NK-92 (cell line): ENCODE results near the gene NDE1.

Experiments used
- DNase-seq: peaks from one replicate; lab custom pipeline; 2025; ENCODE audit not compliant: unreplicated experiment; lab: John Stamatoyannopoulos, UW

Gene NDE1

GRCh38 chr16:15735610-15736009 lies 85.6 kb downstream of the NDE1 start:
- DNase-seq, result no peak

- DNase-seq, result no peak
Observed at GRCh38 chr16:15736529-15736928, 86.5 kb downstream of the NDE1 start.

DNA sequence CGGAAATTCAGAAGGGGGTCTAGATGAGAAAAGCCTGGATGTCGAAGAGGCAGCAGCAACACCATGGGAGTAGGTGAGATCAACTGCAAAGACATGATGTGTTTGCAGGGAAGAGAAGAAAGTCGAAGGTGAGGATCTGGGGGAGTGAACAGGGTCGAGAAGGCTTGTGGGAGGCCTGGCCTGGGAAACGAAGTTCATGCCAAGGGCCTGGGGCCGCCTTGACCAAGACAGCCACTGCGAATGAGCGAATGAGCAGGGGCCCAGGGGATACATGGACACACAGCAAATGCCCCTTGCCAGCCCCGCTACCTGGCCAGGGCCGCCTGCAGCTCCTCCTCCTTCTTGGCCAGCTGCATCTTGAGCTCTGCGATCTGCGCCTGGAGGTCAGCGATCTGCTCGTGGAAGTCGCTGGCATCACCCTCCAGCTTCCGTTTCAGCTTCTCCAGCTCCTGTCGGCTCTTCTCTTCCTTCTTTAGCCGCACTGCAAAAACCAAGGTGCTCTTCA lies 87.1 kb downstream of the NDE1 start:
- DNase-seq, result no peak

DNA sequence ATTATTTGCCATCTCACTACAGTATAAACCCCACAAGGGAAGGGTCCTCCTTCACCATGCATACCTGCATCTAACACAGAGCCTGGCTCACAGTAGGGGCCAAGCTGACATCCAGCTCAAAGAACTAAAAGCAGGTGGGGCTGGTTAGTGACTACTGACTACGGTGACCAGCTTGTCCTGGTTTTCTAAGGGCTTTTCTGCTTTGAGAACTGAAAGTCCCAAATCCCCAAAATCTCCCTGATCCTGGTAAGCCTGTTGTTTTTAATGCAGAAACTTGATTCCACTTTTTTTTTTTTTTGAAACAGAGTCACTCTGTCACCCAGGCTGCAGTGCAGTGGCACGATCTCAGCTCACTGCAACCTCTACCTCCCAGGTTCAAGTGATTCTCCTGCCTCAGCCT lies 89.4 kb downstream of the NDE1 start:
- DNase-seq, result no peak

DNA sequence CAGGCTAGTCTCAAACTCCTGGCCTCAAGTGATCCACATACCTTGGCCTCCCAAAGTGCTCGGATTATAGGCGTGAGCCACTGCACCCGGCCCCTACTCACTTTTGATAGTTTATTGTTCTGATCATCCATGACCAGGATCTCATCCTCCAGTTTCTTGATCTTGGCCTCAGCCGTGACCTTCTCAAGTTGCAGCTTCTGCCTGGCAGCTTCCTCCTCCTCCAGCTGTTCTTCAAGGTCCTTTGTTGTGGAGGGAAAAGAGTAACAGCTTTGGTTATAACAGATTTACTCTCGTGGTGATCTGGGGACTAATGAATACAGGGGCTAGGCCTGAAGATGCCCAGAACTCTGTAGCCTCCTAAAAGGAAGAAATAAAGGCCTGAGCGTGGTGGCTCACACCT lies 89.9 kb downstream of the NDE1 start:
- no peak for DNase-seq

DNA sequence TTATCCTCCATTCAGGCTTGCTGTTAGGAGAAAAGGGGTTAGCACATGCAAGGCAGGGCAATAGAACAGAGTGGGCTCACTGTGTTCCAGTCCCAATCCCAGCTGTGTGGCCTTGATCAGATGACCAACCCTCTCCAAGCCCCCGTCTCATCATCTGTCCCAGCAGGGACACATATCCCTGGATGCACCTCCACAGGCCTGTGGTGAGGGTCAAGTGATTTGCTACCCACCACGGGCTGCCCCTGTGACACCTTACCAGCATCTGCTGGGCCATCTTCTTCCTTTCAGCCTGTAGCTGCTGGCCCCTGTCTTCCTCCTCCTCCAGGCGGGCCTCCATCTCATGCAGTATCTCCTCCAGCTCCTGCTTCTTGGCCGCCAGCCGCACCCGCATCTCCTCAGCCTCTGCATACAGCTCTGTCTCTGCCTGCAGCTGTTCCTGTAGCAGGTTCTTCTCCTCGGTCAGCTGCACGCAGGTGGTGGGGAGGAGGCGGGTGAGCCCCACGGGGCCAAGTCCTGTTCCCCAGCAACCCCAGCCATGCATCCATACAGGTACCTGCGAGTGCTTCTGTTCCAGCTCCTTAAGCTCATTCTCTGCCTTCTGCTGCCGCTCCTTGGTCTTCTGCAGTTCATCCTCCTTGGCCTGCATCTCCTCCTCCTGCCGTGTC lies 91.3 kb downstream of the NDE1 start:
- DNase-seq, result no peak

DNA sequence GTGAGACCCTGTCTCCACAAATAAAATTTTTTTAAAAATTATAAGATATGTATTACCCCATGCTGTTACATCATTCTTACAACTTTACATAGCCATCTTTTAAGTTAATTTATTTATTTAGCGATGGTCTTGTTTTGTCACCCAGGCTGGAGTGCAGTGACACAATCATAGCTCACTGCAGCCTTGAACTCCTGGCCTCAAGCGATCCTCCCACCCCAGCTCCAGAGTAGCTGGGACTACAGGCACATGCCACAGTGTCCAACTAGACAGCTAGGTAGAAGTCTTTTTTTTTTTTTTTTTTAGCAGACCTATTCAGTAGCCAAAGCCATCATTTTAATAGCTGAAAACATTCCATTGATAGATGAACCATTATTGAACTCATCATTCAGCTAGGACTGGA lies 92.7 kb downstream of the NDE1 start:
- no peak for DNase-seq

DNA sequence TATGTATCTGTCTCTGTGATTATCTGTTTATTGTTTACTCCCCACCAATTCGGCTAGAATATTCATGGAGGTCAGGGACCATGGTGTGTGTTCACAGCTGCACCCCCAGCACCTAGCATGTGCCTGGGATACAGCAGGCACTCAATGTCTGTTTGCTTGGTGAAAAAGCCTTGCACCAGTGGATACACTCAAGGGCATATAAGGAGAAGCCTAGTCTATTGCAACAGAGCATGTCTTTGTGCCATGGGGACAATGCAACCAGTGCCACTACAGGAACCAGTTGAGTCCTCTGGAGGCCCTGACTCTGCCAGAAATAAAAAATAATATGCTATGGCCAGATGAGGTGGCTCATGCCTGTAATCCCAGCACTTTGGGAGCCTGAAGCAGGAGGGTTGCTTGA lies 93.6 kb downstream of the NDE1 start:
- no peak for DNase-seq

- no peak for DNase-seq
Observed at GRCh38 chr16:15746332-15746731, 96.3 kb downstream of the NDE1 start.

GRCh38 chr16:15747937-15748336 lies 97.9 kb downstream of the NDE1 start:
- DNase-seq, result no peak

DNA sequence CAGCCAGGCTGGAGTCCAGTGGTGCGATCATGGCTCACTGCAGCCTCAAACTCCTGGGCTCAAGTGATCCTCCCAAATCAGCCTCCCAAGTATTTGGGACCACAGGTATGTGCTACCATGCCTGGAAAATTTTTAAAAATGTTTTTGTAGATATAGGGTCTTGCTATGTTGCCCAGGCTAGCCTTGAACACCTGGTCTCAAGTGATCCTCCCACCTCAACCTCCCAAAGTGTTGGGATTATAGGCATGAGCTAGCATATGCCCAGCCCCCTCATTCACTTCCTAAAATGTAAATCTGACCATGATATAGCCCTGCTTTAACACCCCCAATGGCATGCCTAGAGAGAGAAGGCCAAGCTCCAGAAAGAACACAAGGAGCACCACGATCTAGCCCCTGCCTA lies 98.6 kb downstream of the NDE1 start:
- DNase-seq, result no peak

DNA sequence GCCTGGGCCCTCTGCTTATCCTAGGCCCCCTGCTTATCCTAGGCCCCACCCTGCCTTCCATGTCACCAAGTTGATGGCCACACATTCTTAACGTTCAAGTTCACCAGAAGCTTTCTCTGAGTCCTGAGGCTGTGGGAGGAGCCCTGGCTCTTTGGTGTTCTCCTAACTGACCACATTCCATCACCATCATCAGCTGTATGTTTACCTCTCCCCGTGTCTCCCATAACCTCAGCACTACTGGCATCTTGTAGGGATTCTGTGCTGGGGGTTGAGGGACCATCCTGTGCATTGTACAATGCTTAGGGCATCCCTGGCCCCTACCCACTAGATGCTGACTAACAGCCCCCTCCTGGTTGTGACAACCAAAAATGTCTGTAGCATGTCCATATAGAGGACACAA lies 99.3 kb downstream of the NDE1 start:
- no peak for DNase-seq

DNA sequence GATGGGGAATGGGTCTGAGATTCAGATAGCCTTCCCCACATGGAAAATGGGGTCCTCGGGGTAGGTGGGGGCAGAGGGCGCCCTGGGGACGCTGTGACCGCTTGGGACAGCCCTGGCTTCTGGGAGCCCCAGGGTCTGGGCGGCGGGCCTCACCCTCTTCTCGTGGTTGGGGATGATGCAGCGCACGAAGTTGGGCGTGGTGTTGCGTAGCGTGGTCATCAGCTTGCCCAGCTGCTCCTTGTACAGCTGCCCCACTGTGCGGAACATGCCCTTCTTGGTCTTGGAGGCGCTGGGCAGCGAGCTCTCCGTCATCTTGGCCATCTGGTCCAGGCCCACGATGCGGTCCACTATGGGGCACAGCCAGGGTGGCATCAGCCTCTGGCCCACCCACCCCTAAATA lies 99.9 kb downstream of the NDE1 start:
- no peak for DNase-seq

- no peak for DNase-seq
Observed at GRCh38 chr16:15751940-15752339, 101.9 kb downstream of the NDE1 start.

GRCh38 chr16:15752717-15753488 lies 102.9 kb downstream of the NDE1 start:
- no peak for DNase-seq

GRCh38 chr16:15754821-15755534 lies 104.9 kb downstream of the NDE1 start:
- DNase-seq, result no peak

DNA sequence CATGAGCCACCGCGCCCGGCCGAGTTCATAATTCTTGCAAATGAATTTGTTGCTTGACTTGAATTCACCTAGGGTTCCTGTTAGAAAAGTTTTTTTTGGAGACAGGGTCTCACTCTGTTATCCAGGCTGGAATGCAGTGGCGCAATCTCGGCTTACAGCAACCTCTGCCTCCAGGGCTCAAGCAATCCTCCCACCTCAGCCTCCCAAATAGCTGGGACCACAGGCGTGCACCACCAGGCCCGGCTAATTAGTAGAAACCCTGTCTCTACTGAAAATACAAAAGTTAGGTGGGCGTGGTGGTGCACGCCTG lies 107.0 kb downstream of the NDE1 start:
- no peak for DNase-seq

DNA sequence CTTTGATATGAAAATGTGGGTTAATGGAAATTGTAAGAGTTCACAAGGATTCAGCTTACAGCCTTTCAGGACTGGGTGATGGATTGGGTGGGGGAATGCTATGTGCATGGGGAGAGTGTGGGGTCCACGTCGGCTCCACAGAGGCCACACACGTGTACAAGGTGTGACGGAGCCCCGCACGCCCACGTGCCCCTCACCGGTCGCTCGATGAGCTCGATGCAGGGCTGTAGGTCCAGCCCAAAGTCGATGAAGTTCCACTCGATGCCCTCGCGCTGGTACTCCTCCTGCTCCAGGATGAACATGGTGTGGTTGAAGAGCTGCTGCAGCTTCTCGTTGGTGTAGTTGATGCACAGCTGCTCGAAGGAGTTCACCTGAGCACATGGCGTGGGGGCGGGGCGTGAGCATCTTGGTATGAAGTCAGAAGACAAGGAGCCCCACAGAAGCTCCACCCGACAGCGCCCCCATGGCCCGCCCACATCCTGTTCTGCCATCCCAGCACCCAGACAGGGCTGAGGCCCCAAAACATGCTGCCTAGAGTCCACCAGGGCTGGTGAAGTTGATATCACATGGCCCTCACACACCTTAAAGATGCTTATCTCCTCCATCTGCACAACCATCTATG lies 107.7 kb downstream of the NDE1 start:
- no peak for DNase-seq

- DNase-seq, result no peak
Observed at GRCh38 chr16:15759070-15759469, 109.0 kb downstream of the NDE1 start.

GRCh38 chr16:15760129-15760528 lies 110.1 kb downstream of the NDE1 start:
- DNase-seq, result no peak

GRCh38 chr16:15764112-15764511 lies 114.1 kb downstream of the NDE1 start:
- DNase-seq, result no peak

DNA sequence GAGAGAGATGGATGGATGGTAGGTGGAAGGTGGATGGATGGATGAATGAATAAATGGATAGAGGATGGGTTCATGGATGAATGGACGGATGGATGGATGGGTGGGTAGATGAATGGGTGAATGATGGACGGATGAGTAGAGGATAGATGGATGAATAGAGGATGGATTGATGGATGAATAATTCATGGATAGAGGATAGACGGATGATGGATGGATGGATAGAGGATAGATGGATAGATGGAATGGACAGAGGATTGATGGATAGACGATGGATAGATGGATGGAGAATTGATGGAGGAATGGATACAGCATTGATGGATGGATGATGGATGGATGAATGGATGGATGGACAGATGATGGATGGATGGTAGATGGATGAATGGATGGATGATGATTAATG lies 115.1 kb downstream of the NDE1 start:
- DNase-seq, result no peak
